PFSK-1 (cell line): ENCODE measurements around the gene STAM2.

Experiments
- POLR2AphosphoS5 ChIP-seq: IDR thresholded peaks from 2 replicates; pipeline ENCODE4 v1.6.1; 2012; ENCODE audit warnings: low read depth, mild to moderate bottlenecking, control low read depth, low read length, moderate library complexity
- TAF1 ChIP-seq: IDR thresholded peaks from 2 replicates; pipeline ENCODE4 v1.6.1; 2012; ENCODE audit warnings: low read length, control low read depth, borderline replicate concordance; ENCODE audit not compliant: insufficient read depth
- TF ChIP-seq, protein P1 (sequence below), 2 experiments: IDR thresholded peaks; 2 replicates each; pipeline versions ENCODE4 v1.6.1 to v1.8.0; 2011 to 2012; ENCODE audit warnings: low read depth in 2 of 2, low read length in 2 of 2, control low read depth in 1 of 2, inconsistent platforms in 1 of 2, mild to moderate bottlenecking in 1 of 2, moderate library complexity in 1 of 2; ENCODE audit not compliant: insufficient read depth in 1 of 2

DNA sequence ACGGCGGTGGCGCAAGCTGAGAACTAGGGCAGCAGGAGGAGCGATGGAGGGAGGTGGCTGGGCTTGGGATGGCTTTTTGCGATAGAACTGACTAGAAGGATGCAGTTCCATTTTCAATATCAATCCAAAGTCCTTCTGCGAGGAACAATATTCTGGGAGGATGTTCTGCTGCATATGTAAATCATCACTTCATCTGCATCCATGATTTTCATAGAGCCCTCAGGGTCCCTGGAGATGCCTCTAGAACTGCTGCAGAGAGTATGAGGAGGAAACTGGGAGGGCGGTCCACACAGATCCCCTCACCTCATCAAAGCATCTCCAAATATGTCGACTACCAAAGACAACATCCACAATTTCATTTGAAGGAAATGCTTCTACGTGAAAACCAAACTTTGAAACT is 97.5 kb downstream of the STAM2 start:
- TF ChIP-seq, protein P1, sequence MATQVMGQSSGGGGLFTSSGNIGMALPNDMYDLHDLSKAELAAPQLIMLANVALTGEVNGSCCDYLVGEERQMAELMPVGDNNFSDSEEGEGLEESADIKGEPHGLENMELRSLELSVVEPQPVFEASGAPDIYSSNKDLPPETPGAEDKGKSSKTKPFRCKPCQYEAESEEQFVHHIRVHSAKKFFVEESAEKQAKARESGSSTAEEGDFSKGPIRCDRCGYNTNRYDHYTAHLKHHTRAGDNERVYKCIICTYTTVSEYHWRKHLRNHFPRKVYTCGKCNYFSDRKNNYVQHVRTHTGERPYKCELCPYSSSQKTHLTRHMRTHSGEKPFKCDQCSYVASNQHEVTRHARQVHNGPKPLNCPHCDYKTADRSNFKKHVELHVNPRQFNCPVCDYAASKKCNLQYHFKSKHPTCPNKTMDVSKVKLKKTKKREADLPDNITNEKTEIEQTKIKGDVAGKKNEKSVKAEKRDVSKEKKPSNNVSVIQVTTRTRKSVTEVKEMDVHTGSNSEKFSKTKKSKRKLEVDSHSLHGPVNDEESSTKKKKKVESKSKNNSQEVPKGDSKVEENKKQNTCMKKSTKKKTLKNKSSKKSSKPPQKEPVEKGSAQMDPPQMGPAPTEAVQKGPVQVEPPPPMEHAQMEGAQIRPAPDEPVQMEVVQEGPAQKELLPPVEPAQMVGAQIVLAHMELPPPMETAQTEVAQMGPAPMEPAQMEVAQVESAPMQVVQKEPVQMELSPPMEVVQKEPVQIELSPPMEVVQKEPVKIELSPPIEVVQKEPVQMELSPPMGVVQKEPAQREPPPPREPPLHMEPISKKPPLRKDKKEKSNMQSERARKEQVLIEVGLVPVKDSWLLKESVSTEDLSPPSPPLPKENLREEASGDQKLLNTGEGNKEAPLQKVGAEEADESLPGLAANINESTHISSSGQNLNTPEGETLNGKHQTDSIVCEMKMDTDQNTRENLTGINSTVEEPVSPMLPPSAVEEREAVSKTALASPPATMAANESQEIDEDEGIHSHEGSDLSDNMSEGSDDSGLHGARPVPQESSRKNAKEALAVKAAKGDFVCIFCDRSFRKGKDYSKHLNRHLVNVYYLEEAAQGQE (IDR thresholded peaks at IDR 0.05; ENCODE audit: insufficient read depth in 1 of 2, low read depth in 2 of 2, low read length in 2 of 2): no peak
- no peak for TF ChIP-seq POLR2AphosphoS5
- no peak for TF ChIP-seq TAF1
